HG03442 (cell line): ENCODE results near the gene PRDM7.

Experiments
- ATAC-seq: cut with Tn5 transposase; IDR thresholded peaks from one replicate; pipeline ENCODE4 v1.9.1; 2021; ENCODE audit warnings: mild to moderate bottlenecking, moderate library complexity; ENCODE audit not compliant: unreplicated experiment

The PRDM7 gene

GRCh38 chr16:90037276-90037675, 39.9 kb downstream of the PRDM7 start:
- ATAC-seq = no peak

GRCh38 chr16:90035902-90036301, 41.2 kb downstream of the PRDM7 start:
- ATAC-seq = no peak

- no peak for ATAC-seq
Measured at GRCh38 chr16:90034504-90034903, 42.6 kb downstream of the PRDM7 start.

- no peak for ATAC-seq
Measured at GRCh38 chr16:90033387-90033786, 43.7 kb downstream of the PRDM7 start.

GRCh38 chr16:90032674-90033331, 44.3 kb downstream of the PRDM7 start:
- ATAC-seq = no peak

- no peak for ATAC-seq
Measured at GRCh38 chr16:90031931-90032673, 45.0 kb downstream of the PRDM7 start.

GRCh38 chr16:90031186-90031930, 45.8 kb downstream of the PRDM7 start:
- ATAC-seq = no peak

GRCh38 chr16:90028985-90029384, 48.1 kb downstream of the PRDM7 start:
- no peak for ATAC-seq

GRCh38 chr16:90027611-90028010, 49.5 kb downstream of the PRDM7 start:
- no peak for ATAC-seq

GRCh38 chr16:90026135-90026534, 51.0 kb downstream of the PRDM7 start:
- no peak for ATAC-seq

GRCh38 chr16:90023078-90023447, 54.1 kb downstream of the PRDM7 start:
- ATAC-seq = no peak

- ATAC-seq = peak; percentile 59
Measured at GRCh38 chr16:90022209-90023077, 54.7 kb downstream of the PRDM7 start.

GRCh38 chr16:90020838-90021382, 56.2 kb downstream of the PRDM7 start:
- no peak for ATAC-seq

- no peak for ATAC-seq
Measured at GRCh38 chr16:90020260-90020837, 56.8 kb downstream of the PRDM7 start.

GRCh38 chr16:90019543-90020259, 57.4 kb downstream of the PRDM7 start:
- ATAC-seq = no peak

GRCh38 chr16:90018652-90019542, 58.2 kb downstream of the PRDM7 start, which contains the start of gene DBNDD1:
Gene DBNDD1, minus strand, starts transcription at chr16:90019456. Its CDS starts 115 bp downstream, at chr16:90019341.
- no peak for ATAC-seq

GRCh38 chr16:90018297-90018651, 58.9 kb downstream of the PRDM7 start:
- ATAC-seq = no peak

GRCh38 chr16:90016339-90016950, 60.7 kb downstream of the PRDM7 start:
- ATAC-seq = no peak
